Uterus (tissue), 2 donors: ENCODE results near the gene TTLL7.

ENCODE experiments used
- CTCF ChIP-seq, 4 experiments: fragments of 200-600 bp in 2 of 4; fragments of 450-650 bp in 2 of 4; sonication (generic) in 2 of 4; IDR thresholded peaks; one replicate each; pipeline ENCODE4 v1.5.1; 2016 to 2019; ENCODE audit warnings: antibody characterized with exemption in 4 of 4, mild to moderate bottlenecking in 2 of 4, moderate library complexity in 1 of 4
- POLR2A ChIP-seq, 2 donors: fragments of 450-650 bp; IDR thresholded peaks; one replicate each; pipeline ENCODE4 v1.6.1; 2016; ENCODE audit warnings: antibody characterized with exemption in 2 of 2, mild to moderate bottlenecking in 1 of 2, moderate library complexity in 1 of 2

DNA sequence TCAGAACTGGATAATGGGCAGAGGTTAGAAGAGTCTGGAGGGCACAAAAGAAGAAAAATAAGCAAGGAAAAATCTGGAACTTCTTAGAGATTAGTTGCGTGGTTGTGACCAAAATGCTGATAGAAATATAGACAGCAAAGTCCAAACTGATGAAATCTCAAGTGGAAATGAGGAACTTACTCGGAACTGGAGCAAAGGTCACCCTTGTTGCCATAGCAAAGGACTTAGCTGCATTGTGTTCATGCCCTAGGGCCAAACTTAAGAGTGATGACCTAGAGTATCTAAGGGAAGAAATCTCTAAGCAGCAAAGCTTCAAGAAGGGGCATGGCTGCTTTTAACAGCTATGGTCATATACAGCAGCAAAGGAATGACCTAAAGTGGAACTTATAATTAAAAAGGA lies 180.0 kb downstream of the TTLL7 start:
- TF ChIP-seq CTCF (IDR thresholded peaks at IDR 0.05) (no peak), POLR2A (IDR thresholded peaks at IDR 0.05) (no peak)
